ACC112 (cell line): ENCODE results near the gene AKAP13.

Experiments used
- H2AFZ ChIP-seq: fragments of 200-600 bp; sonication (generic); one replicate; pipeline ENCODE4 v1.6.0; 2017; ENCODE audit warnings: antibody characterized with exemption, low read length; ENCODE audit not compliant: unreplicated experiment
- H3K27ac ChIP-seq: fragments of 200-600 bp; sonication (generic); 2 replicates; pipeline ENCODE4 v1.5.1; 2014; ENCODE audit warnings: low read depth, mild to moderate bottlenecking, antibody characterized with exemption, low read length, moderate library complexity
- H3K27me3 ChIP-seq: fragments of 200-600 bp; sonication (generic); 2 replicates; pipeline ENCODE4 v1.6.1; 2014; ENCODE audit warnings: mild to moderate bottlenecking, antibody characterized with exemption, low read length, moderate library complexity, mixed read lengths; ENCODE audit not compliant: insufficient read depth
- H3K36me3 ChIP-seq: fragments of 200-600 bp; sonication (generic); 2 replicates; pipeline ENCODE4 v1.6.1; 2016; ENCODE audit warnings: mild to moderate bottlenecking, antibody characterized with exemption, low read length, moderate library complexity, mixed read lengths; ENCODE audit not compliant: insufficient read depth
- H3K4me1 ChIP-seq: fragments of 200-600 bp; sonication (generic); one replicate; pipeline ENCODE4 v1.6.1; 2016; ENCODE audit warnings: low read length, mixed read lengths; ENCODE audit not compliant: insufficient read depth, unreplicated experiment, control insufficient read depth
- H3K4me3 ChIP-seq: fragments of 200-600 bp; sonication (generic); 2 replicates; pipeline ENCODE4 v1.5.1; 2014; ENCODE audit warnings: mild to moderate bottlenecking, low read depth, low read length
- H3K79me2 ChIP-seq: fragments of 200-600 bp; sonication (generic); one replicate; pipeline ENCODE4 v1.6.0; 2016; ENCODE audit warnings: low read length; ENCODE audit not compliant: control insufficient read depth, unreplicated experiment, insufficient read depth

Gene AKAP13

GRCh38 chr15:85773970-85774369 is 393.6 kb downstream of the AKAP13 start:
- H3K27me3 ChIP-seq = no peaks in the 10 kb centered on the region
- H3K4me3 ChIP-seq = no peak overlapping the region
- peaks cover 24% of the 10 kb centered on the region for H3K4me1 ChIP-seq
- H3K27ac ChIP-seq = no peak overlapping the region
- H3K79me2 ChIP-seq = peaks cover 17% of the 10 kb centered on the region
- H3K36me3 ChIP-seq = no peaks in the 10 kb centered on the region
- H2AFZ ChIP-seq = no peak overlapping the region

DNA sequence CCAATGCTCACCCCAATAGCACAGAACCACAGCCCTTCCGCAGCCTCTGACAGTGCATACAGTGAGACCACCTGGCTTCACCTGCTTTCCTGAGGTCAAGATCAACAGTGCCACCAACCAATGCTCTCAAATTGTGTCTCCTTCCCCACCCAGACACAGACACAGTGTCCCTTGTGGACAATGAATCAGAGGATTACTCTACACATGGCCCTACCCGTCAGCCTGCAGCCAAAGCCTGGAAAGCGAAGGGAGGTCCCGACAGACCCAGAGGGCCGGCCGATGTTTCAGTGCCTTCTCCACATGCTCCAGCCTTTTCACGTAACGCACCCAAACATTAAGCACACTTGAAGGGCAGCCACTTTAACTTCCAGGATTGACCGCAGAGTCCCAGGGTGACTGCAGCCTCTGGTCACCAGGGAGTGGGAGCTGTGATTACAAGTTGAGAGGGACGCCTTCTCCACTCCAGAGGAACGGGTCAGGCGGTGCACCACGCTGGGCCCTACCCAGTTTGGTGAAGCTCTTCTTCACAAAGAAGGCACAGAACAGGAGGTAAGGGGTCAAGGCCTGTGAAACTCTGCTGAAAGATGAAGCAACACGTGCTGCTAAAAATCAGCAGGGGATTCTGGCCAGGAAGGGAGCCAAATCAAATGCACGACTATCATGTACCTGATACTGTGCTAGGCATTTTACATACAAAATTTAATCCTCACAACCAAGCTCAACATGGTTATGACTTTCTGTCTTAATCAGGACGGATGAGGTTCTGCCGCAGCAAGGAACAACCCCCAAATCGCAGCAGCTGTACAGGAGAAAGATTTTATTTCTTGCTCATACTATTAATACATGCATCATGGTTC is 397.1 kb downstream of the AKAP13 start:
- Histone ChIP-seq H3K4me3 (no peak overlapping the region), H3K27ac (no peak overlapping the region), H3K36me3 (no peaks in the 10 kb centered on the region), H3K79me2 (peaks cover 12% of the 10 kb centered on the region), H3K4me1 (peaks cover under 1% of the 10 kb centered on the region), H2AFZ (no peak overlapping the region), H3K27me3 (no peaks in the 10 kb centered on the region)

GRCh38 chr15:85778107-85778776 is 397.8 kb downstream of the AKAP13 start:
- Histone ChIP-seq H3K27me3 (no peaks in the 10 kb centered on the region), H3K79me2 (peaks cover 12% of the 10 kb centered on the region), H3K4me3 (no peak overlapping the region), H3K36me3 (no peaks in the 10 kb centered on the region), H3K4me1 (no peaks in the 10 kb centered on the region), H3K27ac (no peak overlapping the region), H2AFZ (no peak overlapping the region)

DNA sequence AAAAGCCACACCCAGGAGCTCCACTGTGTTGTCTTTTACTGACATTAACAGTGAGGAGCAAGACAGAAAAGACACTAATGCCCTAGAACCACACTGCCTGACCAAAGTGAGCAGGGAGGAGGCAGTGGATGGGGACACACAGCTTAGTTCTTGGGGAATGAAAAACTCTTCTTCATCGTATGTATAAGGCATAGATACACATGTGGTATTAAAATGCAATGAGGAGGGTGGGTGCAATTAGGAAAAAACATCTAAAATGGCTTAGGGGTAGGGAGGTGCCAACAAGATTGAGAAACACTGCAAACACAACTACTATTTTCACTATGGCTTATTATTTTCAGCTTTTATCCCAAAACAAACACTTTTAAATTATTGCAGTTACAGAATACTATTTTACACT is 398.8 kb downstream of the AKAP13 start:
- no peak overlapping the region for H2AFZ ChIP-seq
- H3K4me3 ChIP-seq = no peak overlapping the region
- H3K79me2 ChIP-seq = peaks cover 12% of the 10 kb centered on the region
- no peaks in the 10 kb centered on the region for H3K27me3 ChIP-seq
- H3K4me1 ChIP-seq = no peaks in the 10 kb centered on the region
- H3K36me3 ChIP-seq = no peaks in the 10 kb centered on the region
- no peak overlapping the region for H3K27ac ChIP-seq

DNA sequence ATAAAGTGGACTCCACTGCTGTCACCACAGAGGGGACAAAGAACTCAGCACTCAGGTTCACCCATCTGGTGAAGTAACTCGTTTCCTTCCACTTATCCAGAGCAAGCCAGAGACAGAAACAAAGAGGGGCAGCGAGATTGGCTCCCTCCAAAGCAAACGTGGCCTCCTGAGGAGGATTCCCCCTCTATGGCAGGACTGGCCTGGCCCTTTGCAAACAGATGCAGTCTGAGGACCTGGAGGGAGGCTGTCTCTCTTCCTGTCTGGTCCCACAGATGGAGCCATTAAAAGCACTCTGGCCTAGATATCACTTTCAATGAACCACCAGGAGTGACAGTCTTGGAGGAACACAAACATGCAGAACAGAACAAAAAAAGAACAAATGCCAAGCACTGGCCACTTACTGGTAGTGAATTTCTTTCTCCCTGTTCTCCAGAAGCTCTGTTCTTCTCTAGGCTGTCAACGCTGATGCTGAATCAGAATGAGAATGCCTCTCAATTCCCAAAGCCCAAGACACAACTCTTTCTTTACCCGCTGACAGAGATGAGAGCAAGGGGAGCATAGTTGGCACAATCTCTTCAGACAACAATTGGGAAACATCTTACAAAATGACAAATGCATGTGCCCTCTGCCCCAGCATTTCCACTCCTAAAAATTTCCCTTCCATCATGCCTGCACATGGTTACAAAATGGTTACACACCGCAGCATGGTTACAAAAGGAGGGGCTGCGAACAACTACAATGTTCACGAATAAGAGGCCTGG is 400.0 kb downstream of the AKAP13 start:
- no peaks in the 10 kb centered on the region for H3K36me3 ChIP-seq
- no peak overlapping the region for H3K27ac ChIP-seq
- no peak overlapping the region for H2AFZ ChIP-seq
- H3K79me2 ChIP-seq = peaks cover 13% of the 10 kb centered on the region
- H3K4me1 ChIP-seq = peaks cover 3% of the 10 kb centered on the region
- H3K27me3 ChIP-seq = no peaks in the 10 kb centered on the region
- H3K4me3 ChIP-seq = no peak overlapping the region

- Histone ChIP-seq H3K4me3 (no peak overlapping the region), H3K79me2 (peaks cover 11% of the 10 kb centered on the region), H3K27me3 (no peaks in the 10 kb centered on the region), H3K4me1 (peaks cover 10% of the 10 kb centered on the region), H3K36me3 (no peaks in the 10 kb centered on the region), H3K27ac (no peak overlapping the region), H2AFZ (no peak overlapping the region)
Observed at GRCh38 chr15:85781099-85781498, 400.7 kb downstream of the AKAP13 start.

DNA sequence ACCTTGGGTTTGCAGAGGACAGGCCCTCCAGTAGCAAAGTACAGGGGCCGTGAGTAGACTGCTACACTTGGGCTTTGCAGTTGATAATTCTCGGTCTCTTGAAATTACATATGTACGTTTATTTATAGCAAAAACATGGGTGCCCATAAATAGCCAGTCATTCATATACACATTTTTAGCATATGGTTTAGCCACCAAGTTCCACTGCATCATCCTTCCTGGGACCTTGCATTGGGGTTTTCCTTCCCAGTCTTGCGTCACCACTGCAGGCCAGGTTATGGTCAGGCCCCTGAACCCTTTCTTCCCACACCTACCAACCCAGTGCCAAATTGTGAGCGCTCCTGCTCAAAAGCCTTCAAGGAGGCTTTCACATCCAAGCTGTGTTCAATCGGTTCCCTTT is 401.7 kb downstream of the AKAP13 start:
- H3K27ac ChIP-seq = no peak overlapping the region
- H3K27me3 ChIP-seq = no peaks in the 10 kb centered on the region
- H3K4me1 ChIP-seq = peaks cover 16% of the 10 kb centered on the region

GRCh38 chr15:85785887-85786780 is 405.7 kb downstream of the AKAP13 start:
- Histone ChIP-seq H3K79me2 (peaks cover 6% of the 10 kb centered on the region), H3K4me3 (no peak overlapping the region), H3K36me3 (no peaks in the 10 kb centered on the region), H3K27me3 (no peaks in the 10 kb centered on the region), H2AFZ (no peak overlapping the region), H3K27ac (no peak overlapping the region), H3K4me1 (peaks cover 16% of the 10 kb centered on the region)

More for the DNA sequence above, 401.7 kb downstream of the AKAP13 start:
- Histone ChIP-seq H3K79me2 (peaks cover 11% of the 10 kb centered on the region), H2AFZ (no peak overlapping the region), H3K36me3 (no peaks in the 10 kb centered on the region), H3K4me3 (no peak overlapping the region)

DNA sequence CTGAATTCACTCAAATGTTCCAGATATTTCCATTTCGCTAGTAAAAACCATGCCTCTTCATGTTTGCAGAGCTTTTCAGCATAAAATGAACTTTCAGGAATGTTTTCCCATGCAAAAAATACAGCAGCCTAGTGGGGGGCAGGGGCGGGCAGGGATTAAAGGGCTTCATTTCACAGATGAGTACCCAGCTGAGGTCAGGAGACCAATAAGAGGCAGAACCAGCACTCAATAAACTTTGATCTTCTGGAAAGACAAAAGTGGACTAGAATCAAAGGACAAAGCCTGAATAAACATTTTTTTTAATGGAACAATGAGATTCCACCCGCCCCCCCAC is 406.3 kb downstream of the AKAP13 start:
- Histone ChIP-seq H3K27ac (no peak overlapping the region), H3K27me3 (no peaks in the 10 kb centered on the region), H3K4me1 (peaks cover 16% of the 10 kb centered on the region), H2AFZ (no peak overlapping the region), H3K4me3 (no peak overlapping the region), H3K36me3 (no peaks in the 10 kb centered on the region), H3K79me2 (peaks cover 9% of the 10 kb centered on the region)
